GM18519 (cell line): Measurements from ENCODE around the gene RDH16.

ENCODE experiments used
- ATAC-seq: cut with Tn5 transposase; IDR thresholded peaks from one replicate; pipeline ENCODE4 v1.9.1; 2021; ENCODE audit warnings: mild to moderate bottlenecking, moderate library complexity; ENCODE audit not compliant: unreplicated experiment, low FRiP score

RDH16 gene, protein sequence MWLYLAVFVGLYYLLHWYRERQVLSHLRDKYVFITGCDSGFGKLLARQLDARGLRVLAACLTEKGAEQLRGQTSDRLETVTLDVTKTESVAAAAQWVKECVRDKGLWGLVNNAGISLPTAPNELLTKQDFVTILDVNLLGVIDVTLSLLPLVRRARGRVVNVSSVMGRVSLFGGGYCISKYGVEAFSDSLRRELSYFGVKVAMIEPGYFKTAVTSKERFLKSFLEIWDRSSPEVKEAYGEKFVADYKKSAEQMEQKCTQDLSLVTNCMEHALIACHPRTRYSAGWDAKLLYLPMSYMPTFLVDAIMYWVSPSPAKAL

DNA sequence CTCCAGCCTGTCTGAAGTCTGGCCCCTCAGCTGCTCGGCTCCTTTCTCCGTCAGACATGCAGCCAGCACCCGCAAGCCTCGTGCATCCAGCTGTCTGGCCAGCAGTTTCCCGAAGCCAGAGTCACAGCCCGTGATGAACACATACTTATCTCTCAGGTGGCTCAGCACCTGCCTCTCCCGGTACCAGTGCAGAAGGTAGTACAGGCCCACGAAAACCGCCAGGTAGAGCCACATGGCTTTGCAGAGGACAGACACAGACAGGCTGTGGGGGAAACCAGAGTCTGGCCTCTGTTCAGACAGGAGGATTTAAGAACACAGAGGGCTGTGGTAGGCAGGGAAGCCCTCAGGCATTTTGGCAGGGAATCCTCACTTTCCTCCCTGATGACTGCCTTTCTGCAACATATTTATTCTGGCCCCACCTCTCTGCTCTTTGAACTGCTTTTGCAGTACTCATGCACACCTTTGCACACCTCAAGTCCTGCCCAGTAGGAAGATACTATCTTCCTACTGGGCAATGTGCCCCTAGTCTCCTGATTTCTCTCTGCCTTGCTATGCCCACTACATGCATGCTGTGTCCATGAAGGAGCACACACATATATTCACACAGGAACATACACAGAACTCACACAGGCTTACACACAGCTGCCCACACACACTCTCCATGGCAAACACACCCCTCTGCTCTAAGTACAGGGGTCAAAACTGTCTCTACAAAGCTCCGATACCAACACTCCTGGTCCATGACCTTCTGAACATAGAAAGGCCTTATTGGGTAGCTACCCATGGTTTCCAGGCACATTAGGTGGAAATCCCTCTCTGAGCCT lies at the start of gene RDH16:
TSS of gene RDH16 (minus strand) at position 380 of the 824 bp plus-strand sequence. CDS start at position 234, 146 bp downstream.
- no peak for ATAC-seq

DNA sequence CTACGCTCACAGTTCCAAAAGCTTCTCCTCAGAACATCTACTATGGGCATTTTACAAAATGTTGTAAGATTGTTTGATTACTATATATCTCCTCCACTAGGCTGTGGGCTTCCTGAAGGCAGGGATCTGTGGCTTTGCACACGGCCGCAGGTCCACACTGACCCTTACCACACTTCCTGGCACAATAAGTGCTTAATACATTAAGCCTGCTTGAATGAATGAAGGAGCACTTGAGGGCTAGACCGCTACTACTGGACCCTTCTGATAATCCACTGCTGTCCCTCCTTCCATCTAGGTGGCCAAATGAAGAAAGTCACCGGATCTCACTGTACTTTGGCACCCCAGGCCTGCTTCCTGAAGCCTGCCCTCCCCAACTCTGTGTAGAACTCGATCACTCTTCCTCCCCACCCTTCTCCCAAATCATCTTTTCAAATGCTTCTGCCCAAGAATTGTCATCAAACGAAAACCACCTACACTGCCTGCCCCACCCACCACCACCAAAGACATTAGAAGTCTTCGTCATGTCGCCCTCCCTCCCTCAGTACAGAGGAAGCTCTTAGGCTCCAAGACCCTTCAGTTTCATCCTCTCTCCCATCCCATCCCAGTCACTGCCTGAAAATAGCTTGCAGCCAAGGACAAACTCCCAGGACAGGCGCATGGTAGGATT lies 49.5 kb upstream of the RDH16 start:
- ATAC-seq, result no peak

DNA sequence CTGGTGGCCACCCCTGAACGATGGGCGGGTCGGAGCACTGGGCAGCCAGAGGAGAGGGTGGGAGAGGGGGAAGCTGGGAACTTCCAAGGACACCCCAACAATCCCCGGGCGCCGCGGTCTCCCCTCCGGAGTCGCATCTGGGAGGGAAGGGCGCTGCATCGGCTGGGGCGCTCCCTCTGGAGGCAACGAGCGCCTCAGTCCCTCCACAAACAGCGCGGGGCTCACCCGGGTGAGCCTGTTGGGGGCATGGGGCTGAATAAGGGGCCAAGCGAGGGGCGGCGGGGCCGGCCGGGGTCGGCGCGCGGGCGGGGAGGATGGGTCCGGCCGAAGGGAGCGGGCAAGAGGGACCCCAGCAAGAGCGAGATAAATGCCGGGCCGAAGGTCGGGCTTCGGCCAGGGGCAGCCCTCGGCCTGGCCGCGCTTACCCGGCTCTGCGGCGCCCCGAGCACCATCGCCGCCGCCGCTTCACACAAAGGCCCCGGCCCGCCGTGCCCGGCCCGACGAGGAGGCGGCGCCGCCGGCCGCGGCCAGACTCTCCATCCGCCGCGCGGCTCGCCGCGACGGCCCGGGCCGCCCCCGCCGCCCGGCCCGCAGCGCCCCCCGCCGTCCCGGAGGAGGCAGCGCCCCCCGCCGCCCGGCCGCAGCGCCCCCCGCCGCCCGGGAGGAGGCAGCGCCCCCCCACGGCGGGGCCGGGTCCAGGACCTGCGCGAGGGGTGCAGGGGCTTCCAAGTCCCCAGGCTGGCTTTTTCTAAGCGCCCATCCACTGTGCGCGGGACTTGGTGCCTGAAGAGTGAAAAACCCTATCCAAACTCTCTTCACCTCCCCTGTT lies 48.8 kb upstream of the RDH16 start, which contains the start of gene ZBTB39:
TSS of gene ZBTB39 (minus strand) at position 567 of the 829 bp plus-strand sequence. CDS start 1,629 bp downstream, outside the sequence.
- peak; percentile 33 for ATAC-seq

DNA sequence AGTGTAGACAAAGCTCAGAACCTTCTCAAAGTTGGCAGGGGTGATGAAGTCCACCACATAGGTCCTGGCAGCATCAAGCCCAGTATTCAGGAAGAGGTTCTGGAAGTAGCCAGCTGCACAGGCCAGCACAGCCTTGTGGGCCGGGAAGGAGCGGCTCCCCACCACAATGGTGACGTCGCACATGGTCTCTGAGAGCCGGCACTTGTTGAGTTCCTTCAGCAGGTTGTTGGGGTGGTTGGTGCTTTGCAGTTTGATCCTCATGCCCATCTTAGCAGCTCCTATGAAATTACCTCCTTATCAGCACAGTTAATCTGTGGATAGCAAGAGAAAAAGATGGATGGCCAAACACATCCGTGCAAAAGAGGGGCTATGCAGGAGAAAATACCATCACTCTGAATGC lies 47.2 kb upstream of the RDH16 start:
- ATAC-seq, result no peak

DNA sequence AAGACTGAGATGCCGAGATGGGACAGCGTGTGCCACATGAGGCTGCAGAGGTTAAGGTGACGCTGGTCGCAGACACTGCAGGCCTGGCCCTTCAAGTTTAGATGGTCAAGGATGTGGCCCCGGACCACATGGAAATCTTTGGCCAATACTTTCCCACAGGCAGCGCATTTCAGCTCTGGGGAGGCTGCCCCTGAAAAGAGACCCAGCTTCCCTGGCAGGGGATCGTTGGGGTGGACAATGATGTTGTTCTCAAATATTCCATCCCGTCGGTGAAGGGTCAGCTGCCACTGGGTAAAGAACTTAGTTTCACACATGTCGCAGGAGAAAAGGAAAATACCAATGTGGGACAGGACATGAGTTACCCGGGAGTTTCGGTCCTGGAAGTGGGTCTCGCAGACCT lies 46.0 kb upstream of the RDH16 start:
- no peak for ATAC-seq

DNA sequence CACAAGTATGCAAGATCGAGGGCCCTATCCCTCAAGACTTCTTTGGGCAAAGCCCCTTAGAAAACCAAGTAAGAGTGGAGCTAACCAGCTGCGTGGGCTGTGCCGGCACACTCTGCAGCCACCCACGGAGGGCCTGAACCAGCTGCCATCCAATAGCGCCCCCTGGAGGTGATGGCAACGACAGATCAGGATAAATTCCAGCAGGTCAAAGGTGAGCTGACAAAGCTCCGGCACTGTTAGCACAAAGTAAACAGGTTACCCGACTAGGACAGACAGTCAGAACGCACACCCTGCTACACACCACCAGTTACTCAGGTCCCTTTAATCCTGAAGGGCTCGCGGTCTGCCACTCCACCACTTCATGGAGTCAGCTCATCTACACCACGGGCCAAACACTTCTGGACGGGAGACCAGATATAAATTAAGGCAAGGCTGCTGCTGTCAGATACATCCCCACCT lies 44.1 kb upstream of the RDH16 start:
- no peak for ATAC-seq

DNA sequence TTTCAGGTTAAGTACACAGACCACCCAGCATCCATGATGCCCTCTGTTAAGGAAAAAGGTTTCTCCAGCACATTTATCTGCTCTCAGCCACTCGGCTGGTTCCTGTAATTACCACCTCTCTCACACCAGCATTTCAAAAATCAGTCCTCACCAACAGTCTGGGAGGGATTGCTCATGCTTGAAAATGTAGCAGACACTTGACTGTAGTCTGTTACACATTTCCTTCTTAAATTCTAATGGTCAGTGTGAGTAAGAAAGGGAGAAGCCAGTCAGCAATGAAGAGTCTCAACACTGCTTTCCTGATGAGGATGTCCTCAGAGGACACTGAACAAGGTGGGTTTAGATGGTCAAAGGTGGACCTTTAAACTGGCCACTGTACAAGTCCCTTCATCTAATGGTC lies 43.0 kb upstream of the RDH16 start:
- no peak for ATAC-seq

DNA sequence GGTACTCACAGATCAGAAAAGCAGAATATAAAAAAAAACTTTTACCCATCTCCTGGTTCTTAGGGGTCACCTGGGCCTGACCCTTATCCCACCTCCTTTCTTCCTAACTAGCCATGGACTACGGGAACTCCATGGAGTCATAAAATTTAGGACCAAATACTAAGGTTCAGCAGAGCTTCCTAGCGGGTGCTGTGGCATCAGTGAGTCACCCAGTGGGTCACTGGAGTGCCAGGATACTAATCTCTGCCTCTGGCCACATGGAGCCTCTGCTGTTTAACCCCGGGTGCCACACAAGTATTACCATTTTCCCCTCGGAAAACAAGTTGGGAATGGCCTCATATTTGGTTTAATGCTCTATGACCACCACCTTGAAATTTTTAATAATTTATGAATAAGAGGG lies 42.0 kb upstream of the RDH16 start:
- no peak for ATAC-seq

DNA sequence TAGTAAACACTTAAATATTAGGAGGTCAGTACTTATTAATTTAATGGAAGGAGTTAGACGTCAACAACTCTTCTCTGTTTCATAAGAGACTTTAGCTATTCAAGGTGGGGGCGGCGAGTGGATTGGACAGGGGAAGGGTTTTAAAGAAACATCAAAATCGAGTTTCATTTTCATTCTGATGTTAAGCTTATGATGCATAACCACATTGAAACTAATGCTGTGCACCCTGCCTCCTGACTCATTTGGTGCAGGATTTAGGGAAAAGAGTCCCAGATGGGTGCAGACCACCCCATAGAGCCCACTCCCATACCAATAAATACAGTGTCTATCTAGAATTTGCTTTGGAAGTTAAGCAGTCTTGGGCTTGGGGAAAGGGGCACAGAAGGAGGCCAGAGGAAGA lies 41.6 kb upstream of the RDH16 start:
- no peak for ATAC-seq

DNA sequence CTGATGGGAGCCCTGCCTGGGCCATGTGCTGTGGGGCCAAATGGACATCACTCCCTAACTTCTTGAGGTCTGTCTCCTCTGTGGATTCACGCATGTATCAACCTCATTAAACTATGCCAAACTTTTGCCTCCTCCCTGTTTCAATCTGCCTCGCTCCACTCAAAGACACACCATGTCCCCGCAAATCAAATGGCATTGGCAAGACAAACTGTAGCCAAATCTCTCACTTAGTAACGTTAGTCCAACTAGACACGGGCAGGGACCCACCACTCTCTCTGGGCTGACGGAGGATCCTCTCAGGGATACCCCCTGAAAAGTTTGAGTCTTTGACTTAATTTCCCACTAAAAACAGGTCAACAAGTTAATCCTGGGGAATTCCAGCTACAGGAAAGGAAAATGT lies 40.9 kb upstream of the RDH16 start:
- ATAC-seq, result no peak

DNA sequence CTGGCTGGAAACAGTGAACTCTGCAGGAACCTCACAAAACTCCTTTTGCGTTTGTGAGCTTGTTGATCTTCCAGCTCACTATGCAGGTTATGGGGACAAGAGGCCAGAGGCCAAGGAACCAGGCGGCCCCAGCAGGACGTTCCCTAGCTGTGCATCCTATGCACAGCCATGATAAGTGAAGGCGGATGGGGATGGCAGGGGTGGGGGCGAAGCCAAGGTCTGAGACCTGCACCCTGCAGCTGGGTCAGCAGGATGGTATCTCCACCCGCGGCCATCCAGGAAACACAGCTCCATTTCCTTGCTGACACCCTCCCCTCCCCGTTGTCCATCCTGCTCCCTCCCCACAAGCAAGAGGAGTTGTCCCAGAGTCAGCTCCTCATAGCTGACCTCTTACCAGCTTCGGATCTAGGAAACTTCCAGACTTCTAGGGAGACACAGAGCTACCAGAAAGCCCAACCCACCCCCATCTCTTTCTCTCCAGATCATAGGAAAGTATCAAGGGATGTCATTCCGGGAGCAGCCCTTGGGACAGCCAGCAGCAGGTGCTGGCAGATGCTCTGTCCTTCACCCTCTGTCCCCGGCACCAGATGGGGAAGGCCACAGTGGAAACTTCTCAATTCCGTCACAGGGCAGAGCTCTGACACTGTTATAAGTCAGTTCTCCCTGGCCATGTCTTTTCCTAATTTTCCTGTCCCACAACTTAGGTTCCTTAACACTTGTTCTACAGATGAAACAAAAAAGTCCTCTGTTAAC lies 39.6 kb upstream of the RDH16 start:
- no peak for ATAC-seq

DNA sequence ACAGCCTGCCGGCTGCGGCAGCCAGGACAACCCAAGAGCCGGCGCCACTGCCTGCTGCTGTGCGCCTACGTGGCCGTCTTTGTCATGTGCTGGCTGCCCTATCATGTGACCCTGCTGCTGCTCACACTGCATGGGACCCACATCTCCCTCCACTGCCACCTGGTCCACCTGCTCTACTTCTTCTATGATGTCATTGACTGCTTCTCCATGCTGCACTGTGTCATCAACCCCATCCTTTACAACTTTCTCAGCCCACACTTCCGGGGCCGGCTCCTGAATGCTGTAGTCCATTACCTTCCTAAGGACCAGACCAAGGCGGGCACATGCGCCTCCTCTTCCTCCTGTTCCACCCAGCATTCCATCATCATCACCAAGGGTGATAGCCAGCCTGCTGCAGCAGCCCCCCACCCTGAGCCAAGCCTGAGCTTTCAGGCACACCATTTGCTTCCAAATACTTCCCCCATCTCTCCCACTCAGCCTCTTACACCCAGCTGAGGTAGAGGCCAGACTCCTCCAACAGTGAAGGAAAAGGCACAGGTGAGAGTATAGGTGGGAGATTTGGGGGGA lies 38.6 kb upstream of the RDH16 start:
- no peak for ATAC-seq

DNA sequence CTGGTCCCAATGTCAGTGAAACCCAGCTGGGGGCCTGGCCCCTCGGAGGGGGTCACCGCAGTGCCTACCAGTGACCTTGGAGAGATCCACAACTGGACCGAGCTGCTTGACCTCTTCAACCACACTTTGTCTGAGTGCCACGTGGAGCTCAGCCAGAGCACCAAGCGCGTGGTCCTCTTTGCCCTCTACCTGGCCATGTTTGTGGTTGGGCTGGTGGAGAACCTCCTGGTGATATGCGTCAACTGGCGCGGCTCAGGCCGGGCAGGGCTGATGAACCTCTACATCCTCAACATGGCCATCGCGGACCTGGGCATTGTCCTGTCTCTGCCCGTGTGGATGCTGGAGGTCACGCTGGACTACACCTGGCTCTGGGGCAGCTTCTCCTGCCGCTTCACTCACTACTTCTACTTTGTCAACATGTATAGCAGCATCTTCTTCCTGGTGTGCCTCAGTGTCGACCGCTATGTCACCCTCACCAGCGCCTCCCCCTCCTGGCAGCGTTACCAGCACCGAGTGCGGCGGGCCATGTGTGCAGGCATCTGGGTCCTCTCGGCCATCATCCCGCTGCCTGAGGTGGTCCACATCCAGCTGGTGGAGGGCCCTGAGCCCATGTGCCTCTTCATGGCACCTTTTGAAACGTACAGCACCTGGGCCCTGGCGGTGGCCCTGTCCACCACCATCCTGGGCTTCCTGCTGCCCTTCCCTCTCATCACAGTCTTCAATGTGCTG lies 38.0 kb upstream of the RDH16 start:
- ATAC-seq, result no peak

DNA sequence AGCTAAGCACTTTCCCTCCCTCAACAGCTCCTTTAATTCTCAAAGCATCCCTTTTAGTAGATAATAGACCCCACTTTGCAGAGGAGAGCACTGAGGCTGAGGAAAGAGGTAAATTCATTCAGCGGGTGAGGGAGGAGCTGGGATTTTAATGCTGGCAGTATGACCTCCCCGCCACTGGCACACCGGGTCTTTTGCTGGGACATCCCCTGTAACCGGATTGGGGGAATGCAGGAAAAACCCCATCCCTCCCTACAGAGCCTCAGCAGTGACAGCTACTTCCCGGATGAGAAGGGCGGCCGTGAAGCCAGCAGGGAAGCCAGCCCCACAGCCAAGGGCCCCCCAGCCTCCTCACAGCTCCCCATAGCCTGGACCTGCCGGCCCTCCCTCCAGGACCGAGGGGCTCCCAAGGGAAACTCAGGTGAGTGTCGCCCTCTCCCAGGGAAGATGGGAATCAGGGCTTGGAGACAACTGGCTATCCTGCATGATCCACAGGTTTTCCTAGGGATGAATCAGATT lies 36.9 kb upstream of the RDH16 start:
- ATAC-seq, result no peak

DNA sequence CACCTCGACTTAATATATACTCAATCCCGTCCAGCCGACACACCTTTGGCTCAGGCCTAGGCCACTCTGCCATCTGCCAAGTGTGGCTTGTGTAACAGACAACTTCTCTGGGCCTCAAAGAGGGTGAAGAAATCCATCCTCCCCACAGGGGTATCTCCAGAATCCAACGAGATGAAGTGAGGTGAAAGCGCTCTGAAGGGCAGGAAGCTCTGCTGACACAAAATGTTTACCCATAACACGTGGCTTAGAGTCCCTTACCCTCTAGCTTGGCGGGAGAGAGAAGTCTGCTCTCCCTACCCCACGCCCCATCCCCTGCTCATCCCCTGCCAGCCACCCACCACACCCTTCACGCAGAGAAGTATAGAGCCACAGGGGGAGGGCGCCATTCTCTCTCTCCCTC lies 35.9 kb upstream of the RDH16 start:
- ATAC-seq, result no peak

DNA sequence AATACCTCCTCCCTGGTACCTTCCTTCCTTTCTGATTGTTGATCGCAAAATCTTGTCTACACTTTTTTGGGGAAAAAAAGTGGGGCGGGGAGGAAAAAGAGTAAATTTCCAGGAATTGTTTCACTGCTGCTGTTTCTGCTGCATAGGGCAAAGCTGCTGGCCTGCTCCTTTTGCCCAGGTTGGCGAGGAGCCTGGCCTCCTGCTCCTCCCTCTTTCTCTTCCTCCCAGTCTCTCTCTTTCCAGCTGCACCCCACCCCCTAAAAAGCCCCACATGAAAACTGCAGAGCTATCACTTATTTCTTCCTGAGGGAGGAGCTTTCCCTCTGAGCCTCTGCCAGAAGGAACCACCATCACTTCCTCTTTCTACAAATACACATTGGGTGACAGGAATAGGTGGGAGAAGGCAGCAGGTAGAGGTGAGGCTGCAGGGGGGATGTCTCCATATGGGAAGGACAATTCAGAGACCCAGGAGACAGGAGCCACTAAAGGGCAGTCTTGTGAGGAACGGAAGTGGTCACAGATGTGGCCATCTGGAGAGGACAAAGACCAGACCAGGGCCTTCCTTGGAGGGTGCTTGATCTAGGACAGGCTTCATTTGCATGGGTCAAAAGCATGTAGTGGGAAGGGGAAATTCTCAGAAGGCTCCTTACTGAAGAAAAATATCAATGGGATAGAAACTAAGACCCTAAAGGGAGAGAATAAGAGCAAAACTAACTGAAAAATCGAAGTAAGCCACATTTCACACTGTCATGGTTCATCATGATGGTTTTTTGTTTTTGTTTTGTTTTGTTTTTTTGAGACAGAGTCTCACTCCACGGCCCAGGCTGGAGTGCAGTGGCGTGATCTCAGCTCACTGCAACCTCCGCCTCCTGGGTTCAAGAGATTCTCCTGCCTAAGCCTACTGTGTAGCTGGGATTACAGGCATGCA lies 34.2 kb upstream of the RDH16 start:
- no peak for ATAC-seq

DNA sequence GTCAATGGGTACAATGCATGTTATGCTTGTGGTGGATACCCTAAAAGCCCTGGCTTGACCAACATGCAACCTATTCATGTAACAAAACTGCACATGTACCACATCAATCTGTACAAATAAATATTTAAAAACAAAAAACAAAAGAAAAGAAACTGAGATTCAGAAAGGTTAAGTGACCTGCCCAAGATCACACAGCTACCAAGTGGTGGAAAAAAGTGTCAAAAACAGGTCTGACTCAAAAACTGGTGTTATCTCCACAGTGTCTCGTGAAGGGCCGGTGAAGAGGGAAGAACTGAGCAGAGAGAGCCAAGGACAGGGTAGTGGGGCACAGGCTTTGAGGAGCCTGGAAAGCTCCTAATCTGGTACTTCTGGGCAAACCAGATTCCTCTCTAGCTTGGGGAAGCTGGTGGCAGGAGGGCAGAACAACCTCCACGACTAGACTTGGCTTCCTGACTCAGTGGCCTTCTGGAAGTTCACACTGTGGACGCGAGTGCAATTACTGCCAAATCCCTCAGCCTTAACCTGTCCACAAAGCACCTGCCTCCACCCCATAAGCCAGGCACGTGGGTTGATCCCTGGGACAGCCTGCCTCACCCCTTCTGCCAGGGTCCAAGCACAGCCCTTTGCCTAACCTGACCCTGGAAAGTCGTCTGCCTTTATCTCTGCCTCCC lies 33.4 kb upstream of the RDH16 start:
- no peak for ATAC-seq
